ENCODE data around the gene NFIB.

Gene NFIB

DNA sequence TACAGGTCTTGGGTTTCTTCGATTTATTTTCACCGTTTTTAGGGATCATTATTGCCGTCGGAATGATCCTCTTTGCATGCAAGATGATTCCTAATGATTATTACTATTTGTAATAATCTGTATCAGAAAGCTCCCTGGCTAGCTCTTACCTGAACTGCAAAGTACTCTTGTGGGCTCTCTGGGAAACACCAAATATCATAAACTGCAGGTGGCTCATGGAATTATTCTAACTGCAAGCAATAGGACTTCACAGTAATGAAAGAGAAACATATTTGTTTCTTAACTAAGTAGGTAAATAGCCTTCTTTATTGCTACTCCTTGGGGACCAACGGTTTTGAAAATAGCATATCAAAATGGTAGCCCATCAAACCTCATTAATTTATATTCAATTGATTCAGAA lies 219.4 kb downstream of the NFIB start:
- H3K4me1 Mint-ChIP-seq: peaks cover 49% of the 10 kb centered on the region
- H3K27ac Mint-ChIP-seq: no peak overlapping the region
- no peak overlapping the region for H3K4me3 Mint-ChIP-seq
- TF ChIP-seq, protein P1, sequence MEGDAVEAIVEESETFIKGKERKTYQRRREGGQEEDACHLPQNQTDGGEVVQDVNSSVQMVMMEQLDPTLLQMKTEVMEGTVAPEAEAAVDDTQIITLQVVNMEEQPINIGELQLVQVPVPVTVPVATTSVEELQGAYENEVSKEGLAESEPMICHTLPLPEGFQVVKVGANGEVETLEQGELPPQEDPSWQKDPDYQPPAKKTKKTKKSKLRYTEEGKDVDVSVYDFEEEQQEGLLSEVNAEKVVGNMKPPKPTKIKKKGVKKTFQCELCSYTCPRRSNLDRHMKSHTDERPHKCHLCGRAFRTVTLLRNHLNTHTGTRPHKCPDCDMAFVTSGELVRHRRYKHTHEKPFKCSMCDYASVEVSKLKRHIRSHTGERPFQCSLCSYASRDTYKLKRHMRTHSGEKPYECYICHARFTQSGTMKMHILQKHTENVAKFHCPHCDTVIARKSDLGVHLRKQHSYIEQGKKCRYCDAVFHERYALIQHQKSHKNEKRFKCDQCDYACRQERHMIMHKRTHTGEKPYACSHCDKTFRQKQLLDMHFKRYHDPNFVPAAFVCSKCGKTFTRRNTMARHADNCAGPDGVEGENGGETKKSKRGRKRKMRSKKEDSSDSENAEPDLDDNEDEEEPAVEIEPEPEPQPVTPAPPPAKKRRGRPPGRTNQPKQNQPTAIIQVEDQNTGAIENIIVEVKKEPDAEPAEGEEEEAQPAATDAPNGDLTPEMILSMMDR (IDR thresholded peaks at IDR 0.05): no peak
- peaks cover 3% of the 10 kb centered on the region for H3K27me3 Mint-ChIP-seq (ENCODE audit: low read depth, poor library complexity)
- H3K36me3 Mint-ChIP-seq (ENCODE audit: low read depth): no peaks in the 10 kb centered on the region
- H3K9me3 Mint-ChIP-seq: no peaks in the 10 kb centered on the region
- no peak for DNase-seq

GRCh38 chr9:14092344-14092743 lies 221.6 kb downstream of the NFIB start:
- Mint-ChIP-seq H3K27ac (no peak overlapping the region), H3K9me3 (no peaks in the 10 kb centered on the region), H3K4me1 (peaks cover 48% of the 10 kb centered on the region), H3K36me3 (ENCODE audit: low read depth) (no peaks in the 10 kb centered on the region), H3K4me3 (no peak overlapping the region), H3K27me3 (ENCODE audit: low read depth, poor library complexity) (peaks cover 6% of the 10 kb centered on the region)
- no peak for DNase-seq
- TF ChIP-seq, protein P1 (IDR thresholded peaks at IDR 0.05): no peak

GRCh38 chr9:14089051-14089803 lies 224.7 kb downstream of the NFIB start:
- Mint-ChIP-seq H3K9me3 (no peaks in the 10 kb centered on the region), H3K4me3 (no peak overlapping the region), H3K27me3 (ENCODE audit: low read depth, poor library complexity) (peaks cover 4% of the 10 kb centered on the region), H3K36me3 (ENCODE audit: low read depth) (no peaks in the 10 kb centered on the region), H3K27ac (no peak overlapping the region), H3K4me1 (peaks cover 53% of the 10 kb centered on the region)
- peak; percentile 18 for DNase-seq
- TF ChIP-seq, protein P1 (IDR thresholded peaks at IDR 0.05): no peak

GRCh38 chr9:14087576-14087975 lies 226.4 kb downstream of the NFIB start:
- H3K4me1 Mint-ChIP-seq: peaks cover 69% of the 10 kb centered on the region
- TF ChIP-seq, protein P1 (IDR thresholded peaks at IDR 0.05): no peak
- H3K27me3 Mint-ChIP-seq (ENCODE audit: low read depth, poor library complexity): peaks cover 4% of the 10 kb centered on the region
- H3K36me3 Mint-ChIP-seq (ENCODE audit: low read depth): no peaks in the 10 kb centered on the region
- H3K9me3 Mint-ChIP-seq: no peaks in the 10 kb centered on the region
- DNase-seq: no peak
- no peak overlapping the region for H3K27ac Mint-ChIP-seq
- no peak overlapping the region for H3K4me3 Mint-ChIP-seq

DNA sequence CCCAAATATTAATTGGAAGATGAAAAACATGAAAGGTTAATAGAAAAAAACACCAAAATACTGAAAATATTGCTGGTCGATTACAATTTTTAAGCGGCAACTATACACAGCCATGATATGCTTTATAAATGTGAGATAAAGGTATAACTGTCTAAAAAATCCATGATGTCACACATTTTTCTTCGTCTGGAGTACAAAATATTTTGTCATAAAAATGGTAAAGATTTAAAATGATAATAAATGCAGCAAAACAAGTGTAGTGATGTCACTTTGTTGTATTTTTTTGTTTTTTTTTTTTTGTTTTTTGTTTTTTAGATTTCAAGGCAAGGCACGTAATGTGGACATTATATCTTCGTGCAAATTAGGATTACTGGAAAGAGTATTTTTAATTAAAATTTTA lies 227.4 kb downstream of the NFIB start:
- Mint-ChIP-seq H3K36me3 (ENCODE audit: low read depth) (no peaks in the 10 kb centered on the region), H3K4me3 (no peak overlapping the region), H3K4me1 (peaks cover 80% of the 10 kb centered on the region), H3K27ac (no peak overlapping the region), H3K9me3 (no peaks in the 10 kb centered on the region), H3K27me3 (ENCODE audit: low read depth, poor library complexity) (peaks cover 4% of the 10 kb centered on the region)
- TF ChIP-seq, protein P1 (IDR thresholded peaks at IDR 0.05): no peak
- DNase-seq: no peak

DNA sequence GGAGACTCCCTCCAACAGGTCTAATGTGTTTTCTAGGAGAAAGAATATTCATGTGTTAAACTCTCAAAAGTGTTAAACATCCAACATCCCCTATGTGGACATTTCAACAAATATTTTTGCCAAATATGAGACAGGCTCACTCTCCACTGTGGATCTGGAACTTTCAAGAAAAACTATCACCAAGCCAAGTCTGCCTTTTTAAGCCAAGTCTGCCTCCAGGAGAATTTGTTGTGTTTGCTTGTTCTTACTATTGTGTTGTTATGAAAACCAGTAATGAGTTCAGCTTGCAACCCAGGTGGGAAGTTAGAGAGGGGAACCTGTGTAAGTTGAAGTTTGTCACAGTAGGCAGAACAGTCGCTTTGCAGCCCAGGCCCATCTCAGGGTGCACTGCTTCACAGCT lies 228.1 kb downstream of the NFIB start:
- H3K36me3 Mint-ChIP-seq (ENCODE audit: low read depth): no peaks in the 10 kb centered on the region
- H3K27me3 Mint-ChIP-seq (ENCODE audit: low read depth, poor library complexity): peaks cover 4% of the 10 kb centered on the region
- H3K4me1 Mint-ChIP-seq: peaks cover 87% of the 10 kb centered on the region
- no peak overlapping the region for H3K27ac Mint-ChIP-seq
- H3K4me3 Mint-ChIP-seq: no peak overlapping the region
- TF ChIP-seq, protein P1 (IDR thresholded peaks at IDR 0.05): no peak
- DNase-seq: no peak
- H3K9me3 Mint-ChIP-seq: no peaks in the 10 kb centered on the region
